Raji (cell line): Measurements from ENCODE around the gene PTTG1IP2.

Experiments
- POLR2A ChIP-seq: IDR thresholded peaks from 2 replicates; pipeline ENCODE4 v1.6.1; 2011; ENCODE audit warnings: low read depth, low read length, control low read depth; ENCODE audit not compliant: insufficient read depth

PTTG1IP2 gene

DNA sequence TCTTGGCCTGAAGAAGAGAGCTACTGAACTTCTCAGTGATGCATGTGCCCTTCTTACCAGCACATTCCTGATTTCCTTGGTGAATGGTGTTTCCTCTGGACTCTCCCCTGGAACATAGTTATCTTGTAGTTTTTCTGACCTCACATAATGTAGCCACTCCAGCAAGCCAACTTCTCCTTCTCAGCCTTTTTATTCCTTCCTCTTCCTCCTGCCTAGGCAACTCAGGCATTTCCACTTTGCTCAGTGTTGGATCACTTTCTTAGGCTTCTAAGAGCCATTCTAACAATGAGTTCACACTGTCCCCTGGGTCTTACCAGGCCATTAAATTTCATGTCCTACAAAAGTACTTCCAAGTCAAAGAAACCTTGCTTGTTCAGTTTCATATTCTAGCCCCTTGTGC is 3.6 kb upstream of the PTTG1IP2 start:
- no peak for TF ChIP-seq POLR2A

DNA sequence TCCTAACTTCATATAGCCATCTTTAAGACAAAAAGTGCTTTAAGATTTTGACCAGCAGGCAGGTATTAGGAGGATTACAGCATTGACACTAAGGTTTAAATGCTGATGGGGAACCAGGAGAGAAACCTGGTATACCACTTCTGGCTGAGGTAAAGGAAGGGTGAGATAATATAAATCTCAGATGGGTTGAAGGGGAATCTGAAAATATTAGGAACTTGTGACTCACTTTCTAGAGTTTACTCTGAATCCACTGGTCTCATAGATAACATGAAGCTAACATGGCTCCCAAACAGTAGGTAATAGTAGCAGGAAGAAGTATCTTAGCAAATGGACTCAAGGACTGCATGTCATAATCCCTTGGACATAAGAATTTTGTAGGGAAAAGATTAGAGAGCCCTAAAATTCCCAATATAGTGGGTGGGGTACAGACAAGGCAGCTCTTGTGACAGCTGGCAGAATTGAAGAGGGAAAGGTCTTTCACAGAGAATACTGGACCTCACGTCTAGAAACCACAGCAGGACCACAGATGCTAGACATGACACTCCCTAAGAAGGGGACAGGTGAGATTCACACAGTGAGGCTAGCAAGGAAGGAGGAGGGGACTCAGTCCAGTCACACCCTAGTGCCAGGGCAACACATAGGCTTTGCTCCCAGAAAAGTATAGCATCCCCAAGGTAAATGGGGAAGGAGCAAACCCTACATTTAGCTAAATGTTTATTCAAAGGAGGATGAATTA is 3.5 kb downstream of the PTTG1IP2 start:
- no peak for TF ChIP-seq POLR2A

DNA sequence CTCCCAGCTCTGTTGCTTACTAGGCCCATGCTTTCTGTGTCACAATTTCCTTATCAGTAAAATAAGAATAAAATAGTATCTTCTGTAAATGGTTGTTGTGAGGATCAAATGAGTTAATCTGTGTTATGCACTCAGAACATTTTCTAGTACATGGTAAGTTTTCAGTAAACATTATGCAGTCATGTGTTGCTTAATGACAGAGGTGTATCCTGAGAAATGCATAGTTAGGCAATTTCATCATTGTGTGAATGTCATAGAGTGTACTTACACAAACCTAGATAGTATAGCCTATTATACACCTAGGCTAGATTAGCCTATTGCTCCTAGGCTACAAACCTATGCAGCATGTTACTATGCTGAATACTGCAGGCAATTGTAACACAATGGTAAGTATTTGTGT is 4.4 kb downstream of the PTTG1IP2 start:
- no peak for TF ChIP-seq POLR2A

DNA sequence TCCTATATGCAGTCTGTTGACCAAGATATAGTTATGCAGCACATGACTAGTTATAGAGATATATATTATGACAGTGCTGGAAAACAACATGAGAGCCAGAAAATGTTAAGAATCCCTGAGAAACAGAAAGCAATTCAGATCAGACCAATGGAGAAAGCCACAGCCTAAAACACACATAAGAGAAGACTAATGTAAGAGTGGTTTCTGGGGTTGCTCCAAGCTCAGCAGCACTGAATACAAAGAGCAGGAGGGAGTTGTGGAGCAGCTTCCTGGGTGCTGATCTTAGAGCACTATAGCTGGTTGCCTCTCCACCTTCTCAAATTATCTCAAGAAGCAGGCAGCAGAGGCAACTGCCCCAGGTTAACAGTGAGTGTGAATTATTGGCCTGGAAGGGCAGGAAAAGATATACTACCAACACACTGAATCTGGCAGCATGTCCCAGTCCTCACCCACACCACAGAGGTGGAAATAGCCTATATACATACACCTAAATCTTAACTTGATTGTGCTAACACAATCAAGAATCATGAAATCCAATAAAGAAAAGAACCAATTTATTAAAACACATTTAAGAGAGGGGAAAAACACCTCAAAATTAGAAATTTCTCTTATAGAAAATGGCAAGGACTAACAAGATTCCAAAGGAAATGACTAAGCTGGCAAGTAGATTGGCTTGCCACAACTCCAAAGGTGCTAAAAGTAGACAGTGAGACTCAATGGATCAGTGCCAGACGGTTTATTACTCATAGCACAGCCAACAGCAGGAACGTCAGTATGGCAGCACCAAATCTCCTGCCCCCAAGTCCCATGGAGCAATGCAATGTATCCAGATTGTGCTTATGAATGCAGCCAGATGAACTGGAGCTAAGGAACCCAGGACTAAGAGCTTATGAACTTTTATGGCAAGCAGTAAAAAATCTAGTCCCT is 5.1 kb downstream of the PTTG1IP2 start:
- TF ChIP-seq POLR2A = no peak

DNA sequence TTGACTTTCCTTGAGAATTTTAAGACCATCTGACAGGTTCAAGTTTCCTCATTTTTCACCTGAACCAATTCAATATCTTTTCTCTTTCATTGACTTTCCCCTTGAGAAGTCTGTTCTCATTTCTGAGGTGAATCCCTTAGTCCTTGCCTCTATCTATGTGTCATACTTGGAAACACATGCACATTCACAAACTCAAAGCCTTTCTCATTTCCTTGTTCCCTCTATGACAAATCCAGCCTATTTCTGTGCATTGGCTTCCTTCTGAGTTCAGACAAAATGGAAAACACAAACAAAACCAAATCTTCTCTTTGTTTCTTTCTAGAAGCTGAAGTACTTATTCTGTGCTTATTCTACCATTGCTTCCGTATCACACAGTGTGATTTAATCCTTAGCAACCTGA is 13.8 kb downstream of the PTTG1IP2 start:
- no peak for TF ChIP-seq POLR2A

DNA sequence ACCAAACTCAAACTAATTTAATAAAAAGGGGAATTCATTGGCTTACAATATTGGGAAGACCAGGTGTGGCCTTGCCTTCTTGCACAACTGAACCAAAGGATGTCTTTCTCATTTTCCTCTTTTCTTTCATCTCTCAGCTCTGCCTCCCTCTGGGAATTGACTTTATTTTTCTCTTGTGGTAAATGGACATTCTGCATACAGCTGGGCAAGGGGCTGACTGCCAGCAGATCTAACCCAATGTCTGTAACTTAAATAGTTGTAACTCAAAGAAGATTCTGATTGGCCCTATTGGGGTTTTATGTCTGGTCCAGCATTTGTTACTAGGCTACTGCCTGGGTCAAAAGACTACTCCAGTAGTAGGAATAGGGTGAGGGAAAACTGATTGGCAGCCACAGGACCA is 15.3 kb downstream of the PTTG1IP2 start:
- no peak for TF ChIP-seq POLR2A

DNA sequence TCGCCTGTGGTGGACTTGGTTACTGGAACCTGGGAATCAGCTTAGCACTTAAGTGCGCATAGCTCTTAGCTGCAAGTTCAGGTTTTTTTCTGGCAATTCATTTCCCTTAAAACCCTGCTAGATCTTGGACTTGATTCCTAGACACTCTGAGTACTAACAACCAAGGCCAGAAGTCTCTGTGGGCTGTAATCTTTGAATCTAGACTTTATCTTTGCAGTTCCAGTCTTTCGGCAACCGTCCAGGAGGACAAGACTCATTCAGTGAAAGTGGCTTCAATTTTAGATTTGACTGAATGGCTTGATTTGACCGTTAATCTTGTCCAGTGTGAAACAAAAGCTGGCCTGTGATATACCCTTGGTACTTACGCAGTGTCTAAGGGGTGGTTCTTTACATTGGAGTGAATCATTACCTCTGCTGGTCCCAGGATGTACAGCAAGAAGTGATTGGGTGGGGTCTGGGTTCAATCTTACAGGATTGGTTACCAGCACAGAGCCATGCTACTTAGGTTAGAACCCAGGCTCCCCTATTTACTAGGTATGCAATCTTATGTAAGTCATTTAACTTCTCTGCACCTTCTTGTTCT is 16.4 kb downstream of the PTTG1IP2 start:
- TF ChIP-seq POLR2A = no peak

DNA sequence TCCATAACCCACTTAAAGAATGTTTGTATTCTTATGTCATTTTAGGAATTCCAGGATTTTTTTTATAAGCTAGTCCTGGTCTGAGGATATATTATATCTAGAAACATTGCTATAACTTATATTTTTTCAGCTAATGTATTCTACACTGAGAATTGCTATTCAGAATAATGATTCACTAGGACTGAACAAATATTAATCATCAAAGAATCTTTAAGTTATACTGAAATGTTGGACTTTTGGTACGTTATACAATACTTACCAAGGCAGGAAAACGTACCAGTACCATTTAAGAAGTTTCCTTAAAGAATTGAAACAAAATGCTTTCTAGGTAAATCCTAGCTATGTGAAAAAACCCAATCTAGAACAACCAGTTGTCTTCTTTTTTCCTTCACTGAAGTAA is 18.4 kb downstream of the PTTG1IP2 start:
- no peak for TF ChIP-seq POLR2A

DNA sequence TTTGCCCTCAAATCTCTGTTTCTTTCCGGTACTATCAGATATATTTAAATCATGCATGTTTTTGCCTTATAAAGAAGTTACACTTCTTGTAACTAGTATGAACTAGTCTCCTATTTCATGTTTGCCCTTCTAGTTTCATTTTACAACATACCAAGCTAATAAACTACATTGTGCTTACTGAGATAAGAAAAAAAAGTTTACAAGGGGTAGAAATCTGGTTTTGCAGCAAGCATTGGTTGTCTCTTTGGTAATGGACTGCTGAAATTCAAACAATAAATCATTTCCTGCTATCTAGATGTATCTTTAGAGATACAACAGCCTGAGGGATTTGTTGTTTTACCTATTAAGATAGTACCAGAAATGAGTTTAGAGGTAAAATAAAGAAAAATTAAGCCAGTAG is 18.8 kb downstream of the PTTG1IP2 start:
- no peak for TF ChIP-seq POLR2A

DNA sequence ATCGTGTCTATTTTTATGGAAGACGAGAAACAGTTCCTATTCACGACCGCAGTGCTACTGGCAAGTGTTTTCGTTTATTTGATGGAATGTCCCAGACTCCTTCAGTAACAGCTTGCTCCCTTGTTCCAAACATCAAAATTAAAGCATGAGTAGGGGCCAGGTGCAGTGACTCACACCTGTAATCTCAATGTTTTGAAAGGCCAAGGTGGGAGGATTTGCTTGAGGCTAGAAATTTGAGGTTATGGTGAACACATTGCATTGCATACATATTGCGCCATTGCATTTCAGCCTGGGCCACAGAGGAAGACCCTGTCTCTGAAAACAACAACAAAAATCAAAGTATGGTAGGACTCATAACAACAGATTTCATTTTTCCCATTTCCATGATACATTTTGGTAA is 22.8 kb downstream of the PTTG1IP2 start:
- no peak for TF ChIP-seq POLR2A

DNA sequence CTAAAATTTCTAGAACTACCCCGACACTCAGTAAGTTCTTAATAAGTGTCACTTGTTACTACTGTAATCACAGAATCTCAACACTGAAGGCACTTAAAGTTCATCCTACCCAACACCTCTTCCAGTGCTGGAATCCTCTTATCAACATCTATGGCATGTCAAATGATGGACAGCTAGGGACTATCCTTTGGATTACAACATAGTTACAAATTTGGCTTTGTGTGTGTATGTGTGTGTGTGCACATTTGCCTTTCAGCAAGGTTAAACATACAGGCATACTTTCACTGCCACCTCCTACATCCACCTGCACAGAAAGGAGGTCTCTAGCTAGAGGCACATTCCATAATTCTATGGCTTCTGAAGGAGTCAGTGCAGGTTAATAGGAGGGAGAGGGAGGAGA is 25.8 kb downstream of the PTTG1IP2 start:
- no peak for TF ChIP-seq POLR2A

DNA sequence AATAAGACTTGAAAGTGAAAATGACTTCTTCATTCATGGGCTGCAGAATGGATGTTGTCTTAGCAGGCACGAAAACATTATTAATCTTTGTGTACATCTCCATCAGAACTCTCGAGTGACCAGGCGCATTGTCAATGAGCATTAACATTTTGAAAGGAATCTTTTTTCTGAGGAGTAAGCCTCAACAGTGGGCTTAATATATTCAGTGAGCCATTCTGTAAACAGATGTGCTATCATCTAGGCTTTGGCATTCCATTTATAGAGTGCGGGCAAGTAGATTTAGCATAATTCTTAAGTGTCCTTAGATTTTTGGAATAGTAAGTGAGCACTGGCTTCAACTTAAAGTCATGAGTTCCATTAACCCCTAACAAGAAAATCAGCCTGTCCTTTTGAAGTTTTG is 33.1 kb downstream of the PTTG1IP2 start:
- no peak for TF ChIP-seq POLR2A

DNA sequence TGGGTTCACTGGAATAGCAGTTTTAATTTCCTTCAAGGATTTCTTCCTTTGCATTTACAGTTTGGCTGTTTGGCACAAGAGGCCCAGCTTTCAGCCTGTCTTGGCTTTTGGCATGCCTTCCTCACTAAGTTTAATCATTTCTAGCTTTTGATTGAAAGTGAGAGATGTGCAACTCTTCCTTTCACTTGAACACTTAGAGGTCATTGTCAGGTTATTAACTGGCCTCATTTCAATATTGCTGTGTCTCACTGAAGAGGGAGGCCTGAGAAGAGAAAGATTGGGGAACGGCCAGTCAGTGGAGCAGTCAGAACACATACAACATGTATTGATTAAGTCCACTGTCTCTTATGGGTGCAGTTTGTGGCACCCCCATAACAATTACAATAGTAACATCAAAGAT is 33.9 kb downstream of the PTTG1IP2 start:
- TF ChIP-seq POLR2A = no peak

DNA sequence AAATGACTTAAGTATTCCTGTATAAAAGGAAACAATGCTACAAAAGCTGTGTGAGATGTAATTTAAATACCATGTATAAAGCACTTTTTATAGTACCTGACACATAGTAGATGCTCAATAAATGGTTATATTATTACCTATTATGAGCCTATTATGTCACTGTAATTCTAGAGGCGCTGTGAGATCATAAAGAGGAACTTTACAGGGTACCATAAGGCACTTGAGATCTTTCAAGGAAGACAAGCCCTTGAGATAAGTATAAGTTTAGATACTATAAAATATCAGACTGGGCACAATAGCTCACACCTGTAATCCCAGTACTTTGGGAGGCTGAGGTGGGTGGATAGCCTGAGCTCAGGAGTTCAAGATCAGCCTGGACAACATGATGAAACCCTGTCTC is 38.3 kb downstream of the PTTG1IP2 start:
- no peak for TF ChIP-seq POLR2A

DNA sequence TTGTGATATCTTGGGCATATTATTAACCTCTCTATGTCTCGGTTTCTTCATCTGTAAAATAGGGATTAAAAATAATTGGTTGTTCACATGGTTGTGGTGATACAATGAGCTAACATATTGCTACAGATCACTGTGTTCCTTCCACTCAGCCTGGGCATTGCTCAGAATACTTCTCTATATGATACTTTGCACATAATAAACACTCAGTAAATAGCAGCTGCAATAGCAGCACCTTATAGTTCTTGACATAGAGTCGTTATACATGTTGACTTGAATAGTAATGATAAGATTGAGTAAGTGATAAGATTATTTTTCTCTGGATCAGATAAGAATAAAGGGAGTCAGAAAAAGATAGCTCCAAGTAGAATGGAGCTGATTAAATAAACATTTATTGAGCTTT is 42.3 kb downstream of the PTTG1IP2 start:
- no peak for TF ChIP-seq POLR2A

DNA sequence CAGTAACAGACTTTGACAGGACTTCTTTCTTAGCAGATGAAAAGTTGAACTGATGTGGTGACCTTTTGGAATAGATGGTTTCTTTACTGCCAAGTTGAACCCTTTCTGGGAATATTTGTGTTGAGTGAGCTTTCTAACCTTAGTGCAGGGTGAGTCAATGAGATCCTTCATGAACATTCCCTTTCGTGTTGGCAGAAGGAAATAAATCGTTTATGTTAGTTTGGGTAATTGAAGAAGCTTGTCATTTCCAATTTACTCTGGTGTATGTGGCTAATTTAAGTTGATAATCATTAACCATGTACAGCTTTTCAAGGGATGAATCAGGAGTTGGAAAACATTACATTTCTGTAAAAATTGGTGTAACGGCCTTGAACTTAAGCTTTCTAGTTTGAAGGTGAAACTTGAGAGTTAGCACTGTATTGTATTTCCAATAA is 43.4 kb downstream of the PTTG1IP2 start:
- TF ChIP-seq POLR2A = no peak
